Ovary (tissue), 3 donors: ENCODE data around the gene SYNPO.

ENCODE experiments used
- CTCF ChIP-seq, 3 donors: fragments of 450-650 bp in 2 of 3; fragments of 200-600 bp in 1 of 3; IDR thresholded peaks; one replicate each; pipeline versions ENCODE4 v1.5.1 to v1.8.0; 2016 to 2022; ENCODE audit warnings: antibody characterized with exemption in 3 of 3, mild to moderate bottlenecking in 1 of 3
- POLR2A ChIP-seq: fragments of 450-650 bp; IDR thresholded peaks from one replicate; pipeline ENCODE4 v1.6.1; 2017; ENCODE audit warnings: antibody characterized with exemption, mild to moderate bottlenecking, moderate library complexity
- donor health status: DM: no; HTN: no; CAD: no.

GRCh38 chr5:150647275-150648251 is 7.1 kb downstream of the SYNPO start:
- TF ChIP-seq CTCF (IDR thresholded peaks at IDR 0.05), result no peak
- no peak for TF ChIP-seq POLR2A
